ENCODE results near the gene ZMYND10.

ZMYND10 gene

GRCh38 chr3:50324351-50325112 lies 21.0 kb downstream of the ZMYND10 start:
- H3K4me2 ChIP-seq (ENCODE audit: low read depth, low read length, poor library complexity, severe bottlenecking), result no peak overlapping the region
- H3K9ac ChIP-seq (ENCODE audit: low read depth, low read length, poor library complexity, severe bottlenecking), result no peak overlapping the region
- H3K27me3 ChIP-seq (ENCODE audit: insufficient read depth, low read length, poor library complexity, severe bottlenecking), result no peaks in the 10 kb centered on the region
- peaks cover 7% of the 10 kb centered on the region for H3F3A ChIP-seq (ENCODE audit: low read depth)
- no peaks in the 10 kb centered on the region for H3K9me3 ChIP-seq (ENCODE audit: insufficient read depth, low read depth, low read length)
- peaks cover 25% of the 10 kb centered on the region for H3K4me1 ChIP-seq (ENCODE audit: insufficient read depth, low read length, poor library complexity, severe bottlenecking)
- TF ChIP-seq CTCF (conservative IDR thresholded peaks at IDR 0.05; ENCODE audit: low read length), result peak; percentile 91
- TF ChIP-seq EZH2phosphoT487 (IDR thresholded peaks at IDR 0.05; ENCODE audit: borderline replicate concordance), result no peak
- no peak overlapping the region for H2AFZ ChIP-seq (ENCODE audit: low read length)
- peaks cover 26% of the 10 kb centered on the region for H4K20me1 ChIP-seq (ENCODE audit: insufficient read depth, low read length, poor library complexity, severe bottlenecking)
- peaks cover 4% of the 10 kb centered on the region; the same call in 1 of the 2 replicates for H3K36me3 ChIP-seq (ENCODE audit: insufficient read depth, low read length)
- no peak overlapping the region for H3K4me3 ChIP-seq (ENCODE audit: low read length, poor library complexity, severe bottlenecking)
- peaks cover 30% of the 10 kb centered on the region for H3K79me2 ChIP-seq (ENCODE audit: insufficient read depth, low read length)
- no peaks in the 10 kb centered on the region for H3K9me2 ChIP-seq (replicated peaks; ENCODE audit: low read depth, low read length)

GRCh38 chr3:50323614-50324199 lies 21.8 kb downstream of the ZMYND10 start:
- Histone ChIP-seq H3K79me2 (ENCODE audit: insufficient read depth, low read length) (peaks cover 38% of the 10 kb centered on the region), H3K9me3 (ENCODE audit: insufficient read depth, low read depth, low read length) (no peaks in the 10 kb centered on the region), H4K20me1 (ENCODE audit: insufficient read depth, low read length, poor library complexity, severe bottlenecking) (peaks cover 23% of the 10 kb centered on the region), H3K4me2 (ENCODE audit: low read depth, low read length, poor library complexity, severe bottlenecking) (no peak overlapping the region), H3F3A (ENCODE audit: low read depth) (peaks cover 3% of the 10 kb centered on the region), H3K9me2 (replicated peaks; ENCODE audit: low read depth, low read length) (no peaks in the 10 kb centered on the region), H3K4me3 (ENCODE audit: low read length, poor library complexity, severe bottlenecking) (no peak overlapping the region), H3K27me3 (ENCODE audit: insufficient read depth, low read length, poor library complexity, severe bottlenecking) (no peaks in the 10 kb centered on the region), H3K4me1 (ENCODE audit: insufficient read depth, low read length, poor library complexity, severe bottlenecking) (peaks cover 30% of the 10 kb centered on the region), H2AFZ (ENCODE audit: low read length) (no peak overlapping the region), H3K36me3 (ENCODE audit: insufficient read depth, low read length) (no peaks in the 10 kb centered on the region), H3K9ac (ENCODE audit: low read depth, low read length, poor library complexity, severe bottlenecking) (no peak overlapping the region)
- TF ChIP-seq EZH2phosphoT487 (IDR thresholded peaks at IDR 0.05; ENCODE audit: borderline replicate concordance) (no peak), CTCF (conservative IDR thresholded peaks at IDR 0.05; ENCODE audit: low read length) (no peak)

- H2AFZ ChIP-seq (ENCODE audit: low read length), result no peak overlapping the region
- H3K4me3 ChIP-seq (ENCODE audit: low read length, poor library complexity, severe bottlenecking), result no peak overlapping the region
- no peaks in the 10 kb centered on the region for H3K9me2 ChIP-seq (replicated peaks; ENCODE audit: low read depth, low read length)
- peak overlapping the region; percentile 13 for H3K9ac ChIP-seq (ENCODE audit: low read depth, low read length, poor library complexity, severe bottlenecking)
- no peaks in the 10 kb centered on the region for H3K9me3 ChIP-seq (ENCODE audit: insufficient read depth, low read depth, low read length)
- H3K36me3 ChIP-seq (ENCODE audit: insufficient read depth, low read length), result no peaks in the 10 kb centered on the region
- no peaks in the 10 kb centered on the region for H3K27me3 ChIP-seq (ENCODE audit: insufficient read depth, low read length, poor library complexity, severe bottlenecking)
- H3F3A ChIP-seq (ENCODE audit: low read depth), result no peaks in the 10 kb centered on the region
- H3K4me2 ChIP-seq (ENCODE audit: low read depth, low read length, poor library complexity, severe bottlenecking), result no peak overlapping the region
- peaks cover 44% of the 10 kb centered on the region for H3K79me2 ChIP-seq (ENCODE audit: insufficient read depth, low read length)
- peaks cover 35% of the 10 kb centered on the region for H3K4me1 ChIP-seq (ENCODE audit: insufficient read depth, low read length, poor library complexity, severe bottlenecking)
- TF ChIP-seq CTCF (conservative IDR thresholded peaks at IDR 0.05; ENCODE audit: low read length), result no peak
- TF ChIP-seq EZH2phosphoT487 (IDR thresholded peaks at IDR 0.05; ENCODE audit: borderline replicate concordance), result no peak
- peaks cover 23% of the 10 kb centered on the region for H4K20me1 ChIP-seq (ENCODE audit: insufficient read depth, low read length, poor library complexity, severe bottlenecking)
Observed at GRCh38 chr3:50323092-50323600, 22.4 kb downstream of the ZMYND10 start.
